Ureter (tissue), 1 donor: ENCODE results near the gene MEX3A. TPM values are rescaled to one million over a fixed set of nuclear protein-coding genes. Genes with fewer than 3 reads are reported as not detected.
"Not testable (repeated sequence)": the region's sequence is repeated elsewhere in the genome, so short reads cannot be mapped to it uniquely, and the experiment has no call there.

Experiments used
- DNase-seq: peaks from one replicate; pipeline ENCODE4 v3.0.0-alpha.2; 2020; ENCODE audit warnings: low spot score
- total RNA-seq: library from RNA; stranded (reverse); gene quantifications from one replicate; pipeline ENCODE4 v1.2.4, GENCODE V29; 2023
- donor health status: DM: yes; HTN: yes; CAD: no.

MEX3A gene
- total RNA-seq, 1 donor from 2014 or later, result 1.2 TPM

DNA sequence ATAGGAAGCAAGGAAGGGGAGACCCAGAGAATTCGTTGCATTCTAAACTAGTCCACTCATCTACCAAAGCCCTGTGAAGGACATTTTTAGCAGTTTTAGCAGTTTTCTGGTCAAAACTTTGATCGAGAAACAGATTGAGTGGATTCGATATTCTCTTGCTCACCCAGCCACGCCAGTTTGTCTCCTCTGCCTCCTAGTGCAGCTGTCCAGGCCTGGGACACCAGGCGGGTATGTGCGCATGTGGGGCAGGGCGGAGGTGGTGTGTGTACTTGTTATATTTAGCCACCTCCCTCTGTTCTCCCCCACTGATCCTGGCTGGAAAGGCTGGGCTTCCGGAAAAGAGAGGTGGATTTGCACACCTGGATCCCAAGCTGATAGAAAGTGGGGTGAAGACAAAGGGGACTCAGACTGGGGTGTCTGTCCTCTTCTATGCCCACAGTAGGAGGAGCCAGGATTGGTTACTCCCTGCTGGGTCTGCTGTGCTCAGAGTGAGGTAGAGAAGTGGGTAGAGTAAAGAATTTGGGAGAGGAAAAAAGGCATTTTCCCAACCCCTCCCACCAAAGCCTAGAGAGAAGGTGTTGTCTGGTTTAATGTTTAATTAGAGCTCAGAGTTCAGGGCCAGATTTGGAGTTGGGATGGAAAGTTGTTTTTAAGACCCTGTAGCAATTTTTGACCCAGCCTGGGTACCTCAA, 36.1 kb upstream of the MEX3A start:
- no peak for DNase-seq

DNA sequence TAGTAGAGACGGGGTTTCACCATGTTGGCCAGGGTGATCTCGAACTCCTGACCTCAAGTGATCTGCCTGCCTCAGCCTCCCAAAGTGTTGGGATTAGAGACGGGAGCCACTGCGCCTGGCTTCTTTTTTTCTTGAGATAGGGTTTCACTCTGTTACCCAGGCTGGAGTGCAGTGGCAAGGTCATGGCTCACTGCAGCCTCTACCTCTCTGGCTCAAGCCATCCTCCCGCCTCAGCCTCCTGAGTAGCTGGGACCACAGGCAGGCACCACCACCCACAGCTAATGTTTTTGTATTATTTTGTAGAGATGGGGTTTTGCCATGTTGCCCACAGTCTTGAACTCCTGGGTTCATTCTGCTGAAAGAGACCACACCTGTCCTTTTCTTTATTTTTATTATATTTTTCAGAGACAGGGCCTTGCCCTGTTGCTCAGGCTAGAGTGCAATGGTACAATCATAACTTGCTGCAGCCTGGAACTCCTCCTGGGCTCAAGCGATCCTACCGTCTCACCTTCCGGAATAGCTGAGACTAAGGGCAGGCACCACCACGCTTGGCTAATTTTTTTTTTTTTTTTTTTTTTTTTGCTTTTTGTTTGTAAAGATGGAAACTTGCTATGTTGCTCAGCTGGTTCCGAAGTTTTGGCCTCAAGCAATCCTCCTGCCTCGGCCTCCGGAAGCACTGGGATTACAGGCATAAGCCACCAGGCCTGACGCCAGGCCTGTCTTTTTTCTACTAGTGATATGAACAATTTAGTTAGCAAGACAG, 35.3 kb upstream of the MEX3A start:
- DNase-seq, result no peak

DNA sequence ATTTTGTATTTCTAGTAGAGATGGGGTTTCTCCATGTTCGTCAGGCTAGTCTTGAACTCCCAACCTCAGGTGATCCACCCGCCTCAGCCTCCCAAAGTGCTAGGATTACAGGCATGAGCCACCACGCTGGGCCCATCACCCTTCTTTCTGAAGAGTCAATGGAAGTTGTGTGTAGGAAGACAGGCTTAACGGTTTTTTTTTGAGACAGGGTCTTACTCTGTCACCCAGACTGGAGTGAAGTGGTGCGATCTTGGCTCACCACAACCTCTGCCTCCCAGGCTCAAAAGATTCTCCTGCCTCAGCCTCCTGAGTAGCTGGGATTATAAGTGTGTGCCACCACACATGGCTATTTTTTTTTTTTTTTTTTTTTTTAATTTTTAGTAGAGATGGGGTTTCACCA, 34.5 kb upstream of the MEX3A start:
- not testable (repeated sequence) for DNase-seq

DNA sequence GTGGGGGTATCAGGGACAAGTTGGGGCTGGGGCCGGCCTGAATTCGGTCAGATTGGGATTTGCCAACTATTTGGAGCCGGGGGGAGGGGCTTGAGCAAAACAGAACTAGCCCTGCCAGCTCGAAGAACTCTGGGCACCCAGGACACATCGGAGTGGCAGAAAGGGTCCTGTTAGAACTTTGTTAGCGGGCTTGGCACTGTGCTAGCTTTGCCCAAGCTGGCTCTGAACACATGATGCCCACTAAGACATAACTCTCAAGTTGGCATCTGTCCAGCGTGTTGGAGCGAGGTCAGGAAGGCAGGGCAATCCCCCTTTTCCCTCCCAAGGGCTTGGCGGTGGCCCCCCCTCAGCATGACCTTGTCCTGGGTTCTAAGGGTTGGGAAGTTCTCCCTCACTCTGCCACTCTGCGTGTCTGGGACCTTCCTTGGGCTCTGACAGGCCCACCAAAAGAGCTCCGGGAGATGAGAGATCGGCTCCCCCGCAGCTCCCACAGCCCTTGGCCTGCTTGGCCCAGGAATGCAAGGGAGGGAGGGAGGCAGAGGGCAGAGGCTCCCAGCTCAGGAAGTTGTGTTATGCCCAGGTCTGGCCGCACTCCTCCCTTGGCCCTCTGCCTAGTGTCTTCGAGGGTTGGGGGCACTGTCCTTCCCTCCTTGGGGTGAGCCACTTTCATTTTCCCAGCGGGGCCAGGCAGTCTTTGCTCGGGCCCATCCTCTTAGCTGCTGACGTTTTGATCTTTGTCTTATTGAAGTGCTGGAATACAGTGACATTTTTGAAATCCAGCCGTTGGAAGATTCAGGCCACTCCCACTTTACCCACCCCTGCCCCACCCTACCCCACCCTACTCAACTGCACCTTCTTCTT, 33.5 kb upstream of the MEX3A start:
- peak; percentile 71 for DNase-seq

DNA sequence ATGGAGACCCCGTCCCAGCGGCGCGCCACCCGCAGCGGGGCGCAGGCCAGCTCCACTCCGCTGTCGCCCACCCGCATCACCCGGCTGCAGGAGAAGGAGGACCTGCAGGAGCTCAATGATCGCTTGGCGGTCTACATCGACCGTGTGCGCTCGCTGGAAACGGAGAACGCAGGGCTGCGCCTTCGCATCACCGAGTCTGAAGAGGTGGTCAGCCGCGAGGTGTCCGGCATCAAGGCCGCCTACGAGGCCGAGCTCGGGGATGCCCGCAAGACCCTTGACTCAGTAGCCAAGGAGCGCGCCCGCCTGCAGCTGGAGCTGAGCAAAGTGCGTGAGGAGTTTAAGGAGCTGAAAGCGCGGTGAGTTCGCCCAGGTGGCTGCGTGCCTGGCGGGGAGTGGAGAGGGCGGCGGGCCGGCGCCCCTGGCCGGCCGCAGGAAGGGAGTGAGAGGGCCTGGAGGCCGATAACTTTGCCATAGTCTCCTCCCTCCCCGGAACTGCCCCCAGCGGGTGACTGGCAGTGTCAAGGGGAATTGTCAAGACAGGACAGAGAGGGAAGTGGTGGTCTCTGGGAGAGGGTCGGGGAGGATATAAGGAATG, 32.8 kb upstream of the MEX3A start:
- no peak for DNase-seq

DNA sequence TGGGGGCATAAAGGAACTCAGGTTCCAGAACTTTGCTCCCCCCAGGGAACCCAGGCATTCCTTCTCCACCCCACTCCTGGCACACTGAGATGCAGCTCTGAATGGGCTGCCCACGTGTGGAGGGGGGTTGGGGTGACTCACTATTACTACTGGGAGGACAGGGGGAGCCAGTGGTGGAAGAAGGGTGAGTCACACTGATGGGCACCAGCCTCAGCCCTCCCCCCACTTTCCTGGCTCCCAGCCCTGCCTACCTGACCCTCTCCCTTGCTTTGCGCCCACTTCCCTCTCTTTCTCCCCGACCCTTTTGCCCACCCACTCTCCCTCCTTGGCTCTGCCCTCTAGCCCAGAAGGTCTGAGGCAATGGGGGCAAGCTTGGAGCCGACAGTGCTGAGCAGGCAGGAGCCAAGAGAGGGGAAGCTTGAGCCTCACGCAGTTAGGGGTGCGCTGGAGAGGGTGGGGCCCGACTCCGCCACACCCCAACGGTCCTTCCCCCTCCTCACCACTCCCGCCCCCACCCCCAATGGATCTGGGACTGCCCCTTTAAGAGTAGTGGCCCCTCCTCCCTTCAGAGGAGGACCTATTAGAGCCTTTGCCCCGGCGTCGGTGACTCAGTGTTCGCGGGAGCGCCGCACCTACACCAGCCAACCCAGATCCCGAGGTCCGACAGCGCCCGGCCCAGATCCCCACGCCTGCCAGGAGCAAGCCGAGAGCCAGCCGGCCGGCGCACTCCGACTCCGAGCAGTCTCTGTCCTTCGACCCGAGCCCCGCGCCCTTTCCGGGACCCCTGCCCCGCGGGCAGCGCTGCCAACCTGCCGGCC, 32.0 kb upstream of the MEX3A start, which contains the start of gene LMNA:
LMNA (plus strand) TSS at position 611 of the 818 bp plus-strand sequence. CDS start 208 bp downstream, outside the sequence.
- peak; percentile 96 for DNase-seq

DNA sequence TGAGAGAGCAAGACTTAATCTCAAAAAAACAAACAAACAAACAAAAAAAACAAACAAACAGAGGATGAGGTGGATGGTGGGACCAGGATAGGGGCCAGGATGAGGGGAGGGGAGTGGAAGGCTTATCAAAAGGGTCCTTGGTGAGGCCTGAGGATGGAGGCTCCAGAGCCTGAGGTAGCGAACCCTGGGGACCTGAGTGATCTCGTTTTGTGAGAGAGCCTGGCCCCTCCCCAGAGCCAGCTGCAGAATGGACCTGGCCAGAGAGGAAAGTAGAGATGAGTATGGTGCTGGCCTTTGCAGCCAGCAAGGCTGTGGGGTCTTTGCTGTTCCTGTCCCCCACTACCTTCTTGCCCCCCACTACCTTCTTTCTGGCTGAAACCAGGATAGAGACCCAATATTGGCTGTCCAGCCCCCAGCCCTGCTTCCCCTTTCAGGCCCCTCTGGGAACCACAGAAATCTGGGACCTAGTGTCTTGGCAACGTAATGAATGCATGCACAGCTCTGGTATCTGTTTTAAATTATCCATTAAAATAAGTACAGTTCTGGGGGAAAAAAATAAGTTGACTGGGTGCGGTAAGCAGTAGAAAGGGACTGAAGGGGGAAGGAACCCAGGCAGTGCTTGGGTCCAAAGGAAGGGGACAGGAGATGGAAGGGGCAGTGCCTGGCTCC, 31.2 kb upstream of the MEX3A start:
- DNase-seq, result no peak

DNA sequence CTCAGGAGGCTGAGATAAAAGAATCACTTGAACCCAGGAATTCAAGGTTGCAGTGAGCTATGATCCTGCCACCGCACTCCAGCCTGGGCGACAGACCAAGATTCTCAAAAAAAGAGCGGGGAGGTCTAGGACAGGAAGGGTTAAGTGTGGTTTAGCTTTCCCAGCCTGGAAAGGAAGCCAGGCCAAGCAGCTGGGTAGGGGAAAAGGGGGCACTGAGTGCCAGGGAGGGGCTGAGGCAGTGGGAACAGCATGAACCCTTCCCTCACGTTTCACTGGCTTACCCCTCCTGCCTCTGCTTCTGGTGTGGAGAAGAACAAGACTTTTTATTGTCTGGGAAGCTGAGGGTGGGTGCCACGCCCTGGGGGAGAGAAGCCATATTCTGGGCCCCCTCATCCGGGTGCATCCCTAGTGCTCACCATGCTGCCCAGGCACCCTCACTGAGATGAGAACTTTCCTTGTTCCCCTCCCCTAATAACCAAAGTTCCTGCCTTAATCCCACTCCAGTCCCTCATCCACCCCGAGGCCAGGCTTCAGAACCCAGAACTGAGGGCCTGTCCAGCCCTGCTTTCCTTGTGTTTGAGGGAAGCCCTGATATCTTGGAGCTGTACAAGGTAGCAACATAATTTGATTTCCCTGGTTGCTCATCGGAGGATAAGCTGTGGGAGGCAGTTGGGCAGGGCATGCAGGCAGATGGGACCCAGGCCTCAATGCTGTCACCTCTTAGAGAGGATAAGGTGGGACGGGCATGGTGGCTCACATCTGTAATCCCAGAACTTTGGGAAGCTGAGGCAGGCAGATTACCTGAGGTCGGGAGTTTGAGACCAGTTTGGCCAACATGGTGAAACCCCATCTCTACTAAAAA, 30.2 kb upstream of the MEX3A start:
- no peak for DNase-seq

DNA sequence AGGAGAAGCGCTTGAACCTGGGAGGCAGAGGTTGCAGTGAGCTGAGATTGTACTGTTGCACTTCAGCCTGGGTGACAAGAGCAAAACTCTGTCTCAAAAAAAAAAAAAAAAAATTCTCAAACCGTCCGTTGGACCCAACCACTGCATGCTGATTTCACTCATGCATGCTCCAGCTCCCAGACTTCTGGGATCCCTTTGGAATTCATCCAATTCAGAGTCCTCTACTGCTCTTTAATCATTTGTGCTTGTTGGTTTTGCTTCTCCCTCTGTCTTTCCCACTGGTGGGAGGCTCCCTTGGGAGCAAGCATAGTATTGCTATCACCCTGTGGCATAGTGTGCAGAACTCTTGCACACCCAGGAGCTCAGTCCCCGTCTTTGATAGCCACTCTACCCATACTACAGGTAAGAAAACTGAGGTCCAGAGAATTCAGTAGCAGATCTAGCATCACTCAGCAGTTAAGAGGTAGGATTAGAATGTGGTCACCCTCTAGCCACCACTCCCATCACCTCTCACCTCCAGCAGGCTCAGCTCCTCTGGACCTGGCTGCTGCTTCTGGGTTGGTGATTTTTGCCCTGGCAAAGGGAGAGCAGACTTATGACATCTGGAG, 29.2 kb upstream of the MEX3A start:
- DNase-seq, result no peak

DNA sequence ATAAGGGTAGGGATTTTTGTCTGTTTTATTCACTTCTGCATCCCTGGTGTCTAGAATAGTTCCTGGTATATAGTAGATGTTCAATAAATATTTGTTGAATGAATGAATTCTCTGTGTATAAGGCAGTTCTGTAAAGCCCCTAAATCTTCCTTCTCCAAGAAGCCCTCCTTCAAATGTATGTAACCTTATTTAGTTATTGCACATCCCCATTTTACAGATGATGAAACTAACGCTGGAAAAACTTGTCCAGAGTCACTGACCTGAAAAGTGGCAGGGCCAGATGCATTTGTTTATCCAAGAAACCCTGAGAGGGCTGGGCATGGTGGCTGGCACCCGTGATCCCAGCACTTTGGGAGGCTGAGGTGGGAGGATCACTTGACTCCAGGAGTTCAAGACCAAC, 28.0 kb upstream of the MEX3A start:
- no peak for DNase-seq

DNA sequence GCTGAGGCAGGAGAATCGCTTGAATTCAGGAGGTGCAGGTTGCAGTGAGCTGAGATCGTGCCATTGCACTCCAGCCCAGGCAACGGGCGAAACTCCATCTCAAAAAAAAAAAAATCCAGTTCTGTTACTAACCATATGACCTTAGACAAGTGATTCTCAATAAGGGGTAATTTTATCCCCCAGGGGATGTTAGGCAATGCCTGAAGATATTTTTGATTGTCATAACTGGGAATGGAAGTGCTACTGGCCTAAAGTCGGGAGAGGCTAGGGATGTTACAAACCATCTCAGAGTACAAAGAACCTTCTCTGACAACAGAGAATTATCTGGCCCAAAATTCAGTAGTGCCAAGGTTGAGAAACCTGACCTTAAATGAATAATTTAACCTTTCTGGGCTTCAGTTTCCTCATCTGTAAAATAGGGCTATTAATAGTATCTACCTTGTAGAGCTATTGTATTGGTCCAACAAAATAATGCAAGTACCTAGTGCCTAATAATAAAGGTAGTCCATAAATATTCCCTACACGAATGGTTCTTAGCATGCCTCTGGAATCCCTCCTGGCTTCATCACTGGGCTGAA, 26.5 kb upstream of the MEX3A start:
- no peak for DNase-seq

DNA sequence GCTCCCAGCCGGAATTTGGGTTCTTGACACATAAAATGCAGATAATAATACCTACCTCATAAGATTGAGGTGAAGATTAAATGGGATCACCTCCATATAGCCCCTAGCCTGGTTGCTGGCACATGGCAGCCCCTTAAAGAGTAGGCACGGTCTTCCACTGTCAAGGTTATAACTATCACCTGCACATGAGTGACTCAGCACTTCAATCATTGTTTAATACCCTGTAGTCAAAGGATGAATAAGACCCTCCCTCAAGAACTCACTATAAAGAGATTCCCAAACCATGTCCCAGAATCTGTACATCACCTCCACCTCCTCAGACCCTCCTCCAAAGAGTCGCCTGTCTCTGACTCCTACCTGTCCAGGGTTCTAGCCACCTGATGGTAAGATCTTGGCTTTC, 25.8 kb upstream of the MEX3A start:
- DNase-seq, result no peak

DNA sequence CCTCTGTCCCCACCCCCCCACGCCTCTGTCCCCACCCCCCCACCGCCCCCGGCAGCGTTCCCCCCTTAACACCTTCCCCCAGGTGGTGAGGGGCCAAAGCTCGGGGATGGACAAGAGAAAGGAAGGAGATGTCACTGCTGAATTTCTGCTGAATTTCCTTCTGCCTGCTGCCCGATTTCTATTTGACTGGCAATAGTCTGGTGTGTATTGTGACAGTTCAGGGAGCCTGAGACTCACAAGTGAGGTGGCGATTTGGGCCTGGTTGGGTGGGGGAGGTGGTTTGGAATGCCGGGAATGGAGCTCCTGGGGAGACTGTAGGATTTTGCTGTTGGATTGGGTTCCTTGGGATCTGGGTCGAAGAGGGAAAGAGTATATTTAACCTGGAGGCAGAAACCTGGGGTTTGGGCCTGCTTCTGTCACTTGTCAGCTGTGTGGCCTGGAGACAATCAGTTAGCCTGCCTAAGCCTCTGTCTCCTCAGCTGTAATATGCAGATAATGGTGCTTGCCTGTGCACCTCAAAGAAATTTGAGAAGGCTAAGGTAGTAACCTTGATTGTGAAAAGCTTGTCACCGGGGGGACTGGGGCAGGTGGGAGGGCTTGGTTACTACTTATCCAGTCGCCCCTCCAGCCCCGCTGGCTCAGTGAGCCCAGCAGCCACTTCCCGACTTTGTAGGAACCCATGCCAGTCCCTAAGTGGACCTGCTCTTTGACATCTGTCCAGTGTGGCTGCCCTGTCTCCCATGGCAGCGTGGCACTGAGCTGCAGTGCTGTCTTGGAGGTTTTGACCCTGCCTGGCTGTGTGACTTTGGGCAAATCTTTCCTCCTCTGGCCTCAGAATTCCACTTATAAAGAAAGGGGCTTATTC, 24.6 kb upstream of the MEX3A start:
- DNase-seq, result no peak

DNA sequence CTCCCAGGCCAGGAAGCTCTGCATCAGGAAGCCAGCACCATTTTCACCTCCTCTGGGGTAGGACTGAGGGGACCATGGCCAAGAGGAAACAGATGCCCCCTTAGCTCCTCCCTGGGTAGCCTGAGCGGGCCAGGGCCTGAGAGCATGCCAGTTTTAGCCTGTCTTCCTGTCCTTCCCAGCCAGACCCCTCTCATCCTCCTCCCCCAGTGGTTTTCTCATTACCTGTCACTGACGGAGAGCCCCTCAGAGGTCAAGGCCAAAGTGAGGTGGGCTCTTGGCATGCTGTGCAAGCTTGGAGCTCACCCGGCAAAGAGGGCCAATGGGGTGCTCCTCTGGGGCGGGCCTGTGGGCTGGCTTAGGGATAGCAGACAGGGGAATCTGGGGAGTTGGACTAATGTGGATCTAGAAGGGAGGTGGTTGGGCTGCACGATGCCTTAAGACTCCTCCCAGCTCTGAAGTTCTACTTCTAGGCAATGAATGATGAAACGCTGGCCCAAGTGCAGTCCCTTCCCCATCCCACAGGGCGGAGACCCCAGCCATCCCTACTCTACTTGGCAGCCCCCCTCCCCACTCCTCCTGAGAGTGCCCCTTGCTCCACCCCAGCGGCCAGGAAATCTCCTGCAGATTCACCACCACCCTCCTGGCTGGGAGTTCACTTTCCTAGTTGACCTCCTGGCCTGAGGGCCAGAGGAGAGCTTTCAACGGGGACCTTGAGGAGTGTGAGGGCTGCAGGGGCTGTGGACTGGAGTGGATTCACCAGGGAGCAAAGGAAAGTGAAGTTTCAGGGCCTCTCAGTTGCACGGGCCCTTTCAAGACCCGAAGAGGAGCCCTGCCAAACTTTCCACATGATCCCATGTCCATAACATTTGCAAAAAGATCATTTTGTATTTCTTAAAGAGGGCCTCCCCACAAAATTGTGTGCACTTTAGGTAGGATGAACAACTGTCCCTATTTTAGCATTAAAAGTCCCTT, 22.9 kb upstream of the MEX3A start:
- no peak for DNase-seq

DNA sequence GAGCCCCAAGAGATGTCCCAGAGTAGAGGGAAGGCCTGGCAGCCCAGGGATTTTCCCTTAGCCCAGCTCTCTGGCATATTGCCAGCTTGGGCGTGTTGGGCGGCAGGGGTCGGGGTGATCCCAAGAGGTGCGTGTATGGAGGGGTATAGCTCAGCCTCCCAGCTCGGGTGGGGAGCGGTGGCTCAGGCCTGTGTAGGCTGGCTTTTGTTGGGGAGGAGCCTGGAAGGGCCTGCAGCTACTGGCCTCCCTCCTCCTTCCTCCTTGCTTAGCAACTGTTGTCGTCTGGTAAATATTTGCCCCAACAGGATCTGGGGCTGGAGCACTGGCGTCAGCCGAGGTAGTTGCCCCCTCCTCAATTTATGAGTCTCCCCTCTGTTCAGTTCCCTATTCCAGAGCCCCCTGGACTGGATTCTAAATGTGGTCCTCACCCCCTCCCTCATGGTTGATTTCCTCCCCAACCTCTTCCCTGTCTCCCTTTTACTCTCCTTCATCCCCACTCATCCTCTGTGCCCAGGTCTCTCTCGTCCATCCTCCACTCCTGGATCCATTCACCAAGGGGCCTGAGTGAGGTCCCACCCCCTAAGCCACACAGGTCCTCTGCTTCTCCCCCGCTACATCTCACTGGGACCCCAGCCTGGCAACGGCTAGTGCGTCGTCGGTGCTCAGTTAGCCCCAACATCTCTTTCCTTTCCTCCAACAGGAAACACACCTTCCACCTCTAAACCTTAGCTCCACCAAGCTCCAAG, 22.0 kb upstream of the MEX3A start:
- peak; percentile 89 for DNase-seq

DNA sequence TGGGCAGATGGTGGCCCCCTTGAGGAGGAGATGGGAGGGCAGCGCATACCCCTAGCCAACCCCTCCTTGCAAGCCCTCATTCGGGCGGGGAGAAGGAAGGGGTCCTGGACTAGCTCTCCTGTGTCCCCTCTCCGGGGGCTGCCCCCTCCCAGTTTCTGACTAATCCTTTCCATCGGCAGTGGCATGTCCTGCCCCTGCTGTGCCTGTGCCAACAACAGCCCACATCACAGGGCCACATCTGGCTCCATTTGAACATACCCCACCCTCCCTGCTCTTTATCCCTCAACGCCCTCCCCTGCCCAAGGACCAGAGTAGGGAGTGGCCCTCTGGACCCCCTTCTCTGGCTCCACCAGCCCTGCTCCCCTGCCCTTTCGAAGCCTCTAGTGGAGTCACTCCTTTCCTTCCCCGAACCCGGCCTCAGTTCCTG, 21.3 kb upstream of the MEX3A start:
- DNase-seq, result peak; percentile 64
